Subcutaneous adipose tissue (tissue), 4 donors: ENCODE measurements around the gene NT5M. TPM values are rescaled to one million over a fixed set of nuclear protein-coding genes. Genes with fewer than 3 reads are reported as not detected.

Experiments
- total RNA-seq, 4 donors: library from RNA; depleted of rRNA; stranded (reverse); fragments of >200 nt; gene quantifications; one replicate each; pipeline ENCODE4 v1.1.0, GENCODE V29; 2016
- TF ChIP-seq, protein P1 (sequence below): fragments of 450-650 bp; IDR thresholded peaks from one replicate; pipeline ENCODE4 v1.5.1; 2016; ENCODE audit warnings: low read depth, mild to moderate bottlenecking, control low read depth, antibody characterized with exemption, moderate library complexity

NT5M gene
- total RNA-seq, 4 donors from 2014 or later = 2.1 to 2.6 (median 2.4) TPM

DNA sequence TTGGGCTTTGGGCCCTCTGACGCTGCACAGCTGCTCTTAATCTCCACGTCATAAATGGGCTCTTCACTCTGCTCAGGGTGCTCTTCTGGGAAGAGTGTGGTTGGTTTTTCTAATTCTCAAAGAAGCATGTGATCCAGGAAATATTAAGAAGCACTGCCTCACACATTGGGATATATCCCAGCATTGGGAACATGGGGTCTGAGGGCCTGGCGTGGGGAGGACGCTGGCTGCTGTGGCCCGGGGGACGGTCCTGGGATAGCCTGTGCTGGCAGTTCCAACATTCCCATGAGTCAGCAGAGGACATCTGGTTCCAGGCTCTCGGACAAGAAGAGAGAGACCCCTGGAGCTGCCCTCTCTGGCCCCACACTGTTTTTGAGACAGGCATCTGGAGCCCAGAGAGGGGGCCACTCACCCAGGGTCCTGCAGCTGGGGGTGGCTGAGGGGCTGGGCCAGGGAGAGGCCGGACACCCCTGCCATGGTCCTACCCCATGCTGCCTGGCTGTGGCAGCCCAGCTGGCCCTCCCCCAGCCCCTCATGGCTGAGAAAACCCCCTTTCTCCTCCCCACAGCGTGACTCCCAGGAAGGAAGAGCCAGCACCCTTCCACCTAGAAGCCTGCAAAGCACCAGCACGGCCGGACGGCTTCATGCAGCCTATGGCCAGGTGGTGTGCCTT lies 58.8 kb downstream of the NT5M start:
- TF ChIP-seq, protein P1, sequence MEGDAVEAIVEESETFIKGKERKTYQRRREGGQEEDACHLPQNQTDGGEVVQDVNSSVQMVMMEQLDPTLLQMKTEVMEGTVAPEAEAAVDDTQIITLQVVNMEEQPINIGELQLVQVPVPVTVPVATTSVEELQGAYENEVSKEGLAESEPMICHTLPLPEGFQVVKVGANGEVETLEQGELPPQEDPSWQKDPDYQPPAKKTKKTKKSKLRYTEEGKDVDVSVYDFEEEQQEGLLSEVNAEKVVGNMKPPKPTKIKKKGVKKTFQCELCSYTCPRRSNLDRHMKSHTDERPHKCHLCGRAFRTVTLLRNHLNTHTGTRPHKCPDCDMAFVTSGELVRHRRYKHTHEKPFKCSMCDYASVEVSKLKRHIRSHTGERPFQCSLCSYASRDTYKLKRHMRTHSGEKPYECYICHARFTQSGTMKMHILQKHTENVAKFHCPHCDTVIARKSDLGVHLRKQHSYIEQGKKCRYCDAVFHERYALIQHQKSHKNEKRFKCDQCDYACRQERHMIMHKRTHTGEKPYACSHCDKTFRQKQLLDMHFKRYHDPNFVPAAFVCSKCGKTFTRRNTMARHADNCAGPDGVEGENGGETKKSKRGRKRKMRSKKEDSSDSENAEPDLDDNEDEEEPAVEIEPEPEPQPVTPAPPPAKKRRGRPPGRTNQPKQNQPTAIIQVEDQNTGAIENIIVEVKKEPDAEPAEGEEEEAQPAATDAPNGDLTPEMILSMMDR = no peak

DNA sequence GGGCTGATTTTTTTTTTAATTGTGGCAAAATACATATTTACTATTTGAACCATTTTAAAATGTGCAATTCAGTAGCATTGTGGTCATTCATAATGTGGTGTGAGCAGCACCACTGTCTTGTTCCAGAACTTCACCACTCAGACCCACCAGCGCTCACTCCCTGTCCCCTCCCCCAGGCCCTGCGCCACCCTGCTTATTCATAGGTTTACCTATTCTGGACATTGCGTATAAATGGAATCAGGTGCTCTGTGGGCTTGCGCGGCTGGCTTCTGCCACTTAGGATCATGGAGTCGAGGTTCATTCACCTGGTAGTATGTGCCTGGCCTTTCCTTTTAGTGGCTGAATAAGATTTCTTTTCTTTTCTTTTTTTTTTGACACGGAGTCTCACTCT lies 59.4 kb downstream of the NT5M start:
- TF ChIP-seq, protein P1 = no peak

DNA sequence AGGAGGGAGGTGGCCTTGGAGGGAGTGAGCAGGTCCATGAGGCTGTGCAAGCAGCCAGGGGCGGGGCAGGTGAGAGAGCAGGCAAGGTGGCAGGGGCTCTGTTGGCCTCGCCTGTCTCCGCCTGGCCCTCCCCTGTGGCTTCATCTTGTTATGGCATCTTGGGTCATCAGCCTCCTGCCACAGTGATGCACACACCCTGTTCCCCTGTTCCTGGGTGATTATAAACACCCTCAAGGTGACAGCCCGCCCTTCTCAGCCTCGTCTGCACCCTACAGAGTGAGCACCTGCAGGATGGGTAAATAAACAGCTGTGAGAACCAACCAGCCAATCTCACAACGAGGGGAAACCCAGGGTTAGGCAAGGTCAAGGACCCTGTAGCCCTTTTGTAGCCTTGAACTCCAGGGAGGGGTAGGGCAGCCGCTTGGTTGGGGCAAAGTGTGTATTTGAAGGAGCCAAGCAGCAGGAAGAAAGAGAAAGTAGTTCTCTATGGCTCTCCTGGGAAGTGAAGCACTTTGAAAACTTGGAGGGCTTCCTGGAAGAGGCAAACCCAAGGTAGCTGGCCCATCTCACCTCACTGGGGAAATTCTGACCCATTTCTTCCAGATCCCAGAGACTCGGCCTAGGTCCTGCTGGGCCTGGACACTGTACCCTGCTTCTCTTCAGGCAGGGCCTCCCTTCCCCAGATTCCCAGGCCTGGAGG lies 60.6 kb downstream of the NT5M start:
- TF ChIP-seq, protein P1 = no peak

DNA sequence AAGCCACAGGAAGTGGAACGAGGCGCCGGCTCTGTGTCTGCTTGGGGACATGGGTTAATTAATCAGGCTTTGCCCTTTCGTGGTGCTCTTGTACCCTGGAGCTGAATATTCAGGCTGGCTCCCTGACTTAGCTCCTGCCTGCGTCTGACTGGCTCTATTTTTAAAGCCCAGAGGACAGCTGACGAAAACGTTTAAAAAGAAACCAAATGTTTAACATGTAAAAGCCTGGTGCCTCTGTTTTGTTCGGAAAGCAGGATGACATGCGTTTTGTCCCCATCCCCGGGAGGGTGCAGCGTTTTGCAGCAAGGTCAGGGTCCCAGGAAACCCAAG lies 61.1 kb downstream of the NT5M start:
- TF ChIP-seq, protein P1 = no peak

DNA sequence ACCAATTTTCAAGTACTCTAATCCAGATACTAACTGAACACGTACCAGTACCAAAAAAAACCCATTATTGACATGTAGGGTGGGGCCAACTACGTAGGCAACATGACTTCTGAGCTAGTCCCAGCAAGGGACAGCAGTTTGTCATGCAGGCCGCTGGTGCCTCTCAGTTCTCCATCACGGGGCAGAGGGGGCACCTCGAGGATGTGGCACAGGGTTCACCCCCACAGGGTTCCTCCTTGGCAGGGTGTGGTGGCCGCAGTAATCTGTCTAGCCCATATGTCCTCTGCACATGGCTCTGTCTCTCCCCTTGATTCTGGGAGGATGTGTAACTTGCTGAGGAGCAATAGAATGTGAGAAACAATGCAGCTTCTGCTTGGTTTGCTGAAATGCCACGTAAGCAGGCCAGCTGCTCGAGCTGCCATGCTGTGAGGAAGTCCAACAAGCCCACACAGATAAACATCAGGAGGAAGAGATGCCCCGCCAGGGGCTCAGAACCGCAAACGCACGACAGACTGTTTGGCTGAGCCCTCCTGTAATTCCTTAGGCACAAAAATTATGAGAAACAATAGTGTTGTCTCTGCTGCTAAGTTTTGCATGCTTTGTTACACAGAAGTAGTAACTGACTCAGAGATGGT lies 62.4 kb downstream of the NT5M start:
- TF ChIP-seq, protein P1 = no peak

DNA sequence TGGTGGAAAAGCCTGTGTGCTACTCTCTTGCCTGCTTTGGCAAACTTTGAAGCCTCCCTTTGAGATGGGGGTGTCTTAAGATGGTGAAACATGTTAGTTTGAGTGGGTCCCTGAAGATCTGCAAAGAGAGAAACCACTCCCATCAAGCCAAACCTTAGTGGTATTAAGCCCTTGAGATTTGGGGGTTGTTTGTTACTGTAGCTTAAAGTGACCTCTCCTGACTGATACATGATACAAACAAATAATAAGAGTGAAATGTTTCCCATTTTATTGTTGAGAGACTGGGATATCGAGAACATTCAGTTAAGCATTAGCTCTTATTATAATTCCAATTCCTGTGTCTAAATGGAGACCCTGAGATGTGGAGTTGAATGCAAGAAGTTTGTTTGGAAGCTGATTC lies 63.1 kb downstream of the NT5M start:
- TF ChIP-seq, protein P1 = no peak
